Calu3 (cell line): ENCODE data around the gene DDB1. TPM values are rescaled to one million over a fixed set of nuclear protein-coding genes. Genes with fewer than 3 reads are reported as not detected.

Experiments used
- BruUV-seq: library from RNA; stranded (reverse); fragments of 400-500 nt; replicated peaks from 2 replicates; lab custom pipeline; 2021; lab: Mats Ljungman, UMichigan
- CTCF ChIA-PET: fragments of 300-600 bp; sonication (Branson Sonifier 250); formaldehyde crosslinking; loops from one replicate; lab custom pipeline; 2022; ENCODE audit warnings: antibody characterized with exemption; lab: Charles Lee
- DNase-seq: peaks from one replicate; pipeline ENCODE4 v3.0.0; 2022
- H3K27ac Mint-ChIP-seq: one replicate; pipeline ENCODE4 v1.8.0; 2022; ENCODE audit warnings: mixed read lengths; ENCODE audit not compliant: unreplicated experiment
- H3K27me3 Mint-ChIP-seq: one replicate; pipeline ENCODE4 v1.8.0; 2022; ENCODE audit warnings: mixed read lengths; ENCODE audit not compliant: unreplicated experiment
- H3K36me3 Mint-ChIP-seq: one replicate; pipeline ENCODE4 v1.8.0; 2022; ENCODE audit warnings: mild to moderate bottlenecking, moderate library complexity, mixed read lengths; ENCODE audit not compliant: insufficient read depth, unreplicated experiment
- H3K4me1 Mint-ChIP-seq: one replicate; pipeline ENCODE4 v1.8.0; 2022; ENCODE audit warnings: mild to moderate bottlenecking, low read depth, mixed read lengths; ENCODE audit not compliant: unreplicated experiment
- H3K4me3 Mint-ChIP-seq: one replicate; pipeline ENCODE4 v1.8.0; 2022; ENCODE audit warnings: mild to moderate bottlenecking, low read depth, moderate library complexity, mixed read lengths; ENCODE audit not compliant: unreplicated experiment
- H3K9me3 Mint-ChIP-seq: one replicate; pipeline ENCODE4 v1.8.0; 2022; ENCODE audit warnings: low read depth, mixed read lengths; ENCODE audit not compliant: unreplicated experiment
- CTCF ChIP-seq: fragments of 200-600 bp; IDR thresholded peaks from one replicate; pipeline ENCODE4 v1.8.0; 2022; ENCODE audit warnings: antibody characterized with exemption; ENCODE audit not compliant: unreplicated experiment
- intact Hi-C: fragments of 100-400 bp; cut with micrococcal nuclease; formaldehyde crosslinking; loops from one replicate; pipeline ENCODE4 v1.10.0; 2022; ENCODE audit not compliant: unreplicated experiment
- total RNA-seq: library from RNA; stranded (reverse); gene quantifications from 2 replicates; pipeline ENCODE4 v1.2.3, GENCODE V29; 2022

Gene DDB1
- total RNA-seq, 1 experiment from 2014 or later: 193 TPM

DNA sequence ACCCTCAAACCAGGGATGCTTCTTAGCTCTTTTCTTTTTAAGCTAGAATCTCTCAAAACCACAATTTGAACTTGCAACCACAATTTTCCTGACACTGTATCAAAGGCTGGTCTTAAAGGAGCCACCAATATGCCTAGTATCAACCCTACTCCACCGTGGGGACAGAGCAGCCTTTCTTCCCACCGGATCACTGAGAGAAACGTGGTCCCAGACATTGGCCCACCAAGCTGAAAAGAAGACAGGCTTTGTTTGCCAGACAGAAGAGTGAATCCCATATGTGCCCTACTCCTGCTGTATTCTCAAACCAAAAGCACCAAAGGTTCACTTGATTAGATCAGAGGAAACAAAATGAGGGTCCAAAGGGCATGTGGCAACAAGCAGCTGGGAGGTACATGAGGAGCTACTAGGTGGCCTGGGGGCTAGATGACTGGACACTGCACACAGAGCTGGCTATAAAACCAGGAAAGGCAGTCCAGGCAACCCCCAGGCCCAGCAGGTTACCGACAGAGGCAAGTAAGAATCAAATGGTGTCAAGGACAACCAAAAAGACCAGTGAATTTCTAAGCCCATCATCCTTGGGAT is 34.2 kb downstream of the DDB1 start:
- Mint-ChIP-seq H3K36me3 (peaks cover 59% of the 10 kb centered on the region), H3K27ac (no peak overlapping the region), H3K4me1 (no peaks in the 10 kb centered on the region), H3K9me3 (no peaks in the 10 kb centered on the region), H3K27me3 (peaks cover 6% of the 10 kb centered on the region), H3K4me3 (no peak overlapping the region)
- DNase-seq: no peak
- no peak for TF ChIP-seq CTCF
- intact Hi-C loops: no loop called here
- CTCF ChIA-PET: interaction anchor here (1.0 kb wide), 1 partner anchor 64 kb away, joined by 4 read pairs; the partner anchor contains the start of gene TMEM138
- no TSS peak for BruUV-seq

DNA sequence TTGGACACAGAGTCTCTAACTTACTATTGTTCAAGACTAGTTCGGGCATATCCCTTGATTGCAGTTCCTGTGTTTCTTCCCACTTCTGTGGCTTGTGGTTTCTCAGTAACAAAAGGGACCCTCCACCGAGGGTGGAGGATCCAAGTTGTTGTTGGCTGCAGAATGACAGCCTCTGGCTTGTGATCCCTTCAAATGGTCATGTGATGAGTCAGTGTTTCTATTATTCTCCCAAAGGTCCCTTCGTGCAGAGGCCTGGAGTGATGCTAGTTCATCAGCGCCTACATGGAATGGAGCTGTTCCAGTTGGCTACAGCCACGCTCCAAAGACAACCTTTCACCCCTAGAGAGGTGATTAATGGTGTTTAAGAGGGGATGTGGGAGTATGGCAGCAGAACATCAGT is 35.2 kb downstream of the DDB1 start:
- H3K27me3 Mint-ChIP-seq: peaks cover 16% of the 10 kb centered on the region
- intact Hi-C loops: no loop called here
- H3K4me3 Mint-ChIP-seq: no peak overlapping the region
- TF ChIP-seq CTCF: no peak
- BruUV-seq: no TSS peak
- no peak for DNase-seq
- H3K27ac Mint-ChIP-seq: no peak overlapping the region
- no peaks in the 10 kb centered on the region for H3K4me1 Mint-ChIP-seq
- peaks cover 59% of the 10 kb centered on the region for H3K36me3 Mint-ChIP-seq
- H3K9me3 Mint-ChIP-seq: no peaks in the 10 kb centered on the region
- CTCF ChIA-PET: no interaction called here

- no peak overlapping the region for H3K4me3 Mint-ChIP-seq
- no peak overlapping the region for H3K27ac Mint-ChIP-seq
- CTCF ChIA-PET: no interaction called here
- intact Hi-C loops: no loop called here
- BruUV-seq: no TSS peak
- peaks cover 56% of the 10 kb centered on the region for H3K36me3 Mint-ChIP-seq
- no peak for DNase-seq
- H3K27me3 Mint-ChIP-seq: peaks cover 20% of the 10 kb centered on the region
- no peaks in the 10 kb centered on the region for H3K9me3 Mint-ChIP-seq
- no peaks in the 10 kb centered on the region for H3K4me1 Mint-ChIP-seq
- TF ChIP-seq CTCF: no peak
Measured at GRCh38 chr11:61297341-61297740, 35.6 kb downstream of the DDB1 start.

GRCh38 chr11:61295596-61295926 is 37.3 kb downstream of the DDB1 start:
- Mint-ChIP-seq H3K27me3 (peaks cover 35% of the 10 kb centered on the region), H3K4me3 (no peak overlapping the region), H3K9me3 (no peaks in the 10 kb centered on the region), H3K36me3 (peaks cover 43% of the 10 kb centered on the region), H3K27ac (no peak overlapping the region), H3K4me1 (no peaks in the 10 kb centered on the region)
- no TSS peak for BruUV-seq
- CTCF ChIA-PET: no interaction called here
- intact Hi-C loops: no loop called here
- no peak for DNase-seq
- TF ChIP-seq CTCF: no peak
